Caco-2 (cell line): ENCODE data around the gene SCUBE1. TPM values are rescaled to one million over a fixed set of nuclear protein-coding genes. Genes with fewer than 3 reads are reported as not detected.

Experiments used
- BruUV-seq: library from RNA; stranded (reverse); fragments of 400-500 nt; replicated peaks from 2 replicates; lab custom pipeline; 2021; lab: Mats Ljungman, UMichigan
- CTCF ChIA-PET: fragments of 300-600 bp; sonication (Branson Sonifier 250); formaldehyde crosslinking; loops from one replicate; lab custom pipeline; 2022; ENCODE audit warnings: antibody characterized with exemption; lab: Charles Lee
- POLR2A ChIA-PET: fragments of 300-600 bp; sonication (Branson Sonifier 250); formaldehyde crosslinking; loops from one replicate; lab custom pipeline; 2022; ENCODE audit warnings: antibody characterized with exemption; lab: Charles Lee
- DNase-seq, 2 experiments: peaks; one replicate each; pipeline versions ENCODE4 v3.0.0 to v3.0.0-alpha.2; 2020 to 2022
- H3K27me3 ChIP-seq: replicated peaks from 2 replicates; pipeline ENCODE4 v1.6.0; 2011; ENCODE audit warnings: low read length; ENCODE audit not compliant: control insufficient read depth, insufficient read depth
- H3K36me3 ChIP-seq: 2 replicates; pipeline ENCODE4 v1.5.1; 2011; ENCODE audit warnings: low read length; ENCODE audit not compliant: control insufficient read depth, insufficient read depth
- H3K4me1 ChIP-seq: fragments of 250-450 bp; sonication (Bioruptor Pico); 2 replicates; pipeline ENCODE4 v1.5.1; 2020; ENCODE audit warnings: mild to moderate bottlenecking
- H3K4me3 ChIP-seq: 2 replicates; pipeline ENCODE4 v1.5.1; 2011; ENCODE audit warnings: low read depth, mild to moderate bottlenecking, control low read depth, low read length
- H3K9me3 ChIP-seq: fragments of 250-450 bp; sonication (Bioruptor Pico); 2 replicates; pipeline ENCODE4 v1.5.1; 2020; ENCODE audit warnings: mild to moderate bottlenecking, moderate library complexity
- H3K27ac Mint-ChIP-seq: one replicate; pipeline ENCODE4 v1.8.0; 2022; ENCODE audit warnings: mixed read lengths; ENCODE audit not compliant: unreplicated experiment
- H3K27me3 Mint-ChIP-seq: one replicate; pipeline ENCODE4 v1.8.0; 2022; ENCODE audit warnings: mixed read lengths; ENCODE audit not compliant: insufficient read depth, unreplicated experiment
- H3K36me3 Mint-ChIP-seq: one replicate; pipeline ENCODE4 v1.8.0; 2022; ENCODE audit warnings: mild to moderate bottlenecking, mixed read lengths; ENCODE audit not compliant: insufficient read depth, unreplicated experiment
- H3K4me1 Mint-ChIP-seq: one replicate; pipeline ENCODE4 v1.8.0; 2022; ENCODE audit warnings: low read depth, mixed read lengths; ENCODE audit not compliant: unreplicated experiment
- H3K4me3 Mint-ChIP-seq: one replicate; pipeline ENCODE4 v1.8.0; 2022; ENCODE audit warnings: mild to moderate bottlenecking, moderate library complexity, mixed read lengths; ENCODE audit not compliant: unreplicated experiment
- H3K9me3 Mint-ChIP-seq: one replicate; pipeline ENCODE4 v1.8.0; 2022; ENCODE audit warnings: mixed read lengths; ENCODE audit not compliant: unreplicated experiment
- intact Hi-C: fragments of 100-400 bp; cut with micrococcal nuclease; formaldehyde crosslinking; loops from one replicate; pipeline ENCODE4 v1.10.0; 2022; ENCODE audit not compliant: unreplicated experiment
- total RNA-seq: library from RNA; stranded (reverse); gene quantifications from 2 replicates; pipeline ENCODE4 v1.2.3, GENCODE V29; 2022
- TF ChIP-seq, protein P1 (sequence below), 2 experiments: fragments of 200-600 bp in 1 of 2; IDR thresholded peaks; 1 replicate in 1 of 2; 2 replicates in 1 of 2; pipeline versions ENCODE4 v1.5.1 to v1.8.0; 2011 to 2022; ENCODE audit warnings: antibody characterized with exemption in 1 of 2, control low read depth in 1 of 2, inconsistent platforms in 1 of 2, low read depth in 1 of 2, low read length in 1 of 2, mild to moderate bottlenecking in 1 of 2, moderate library complexity in 1 of 2; ENCODE audit not compliant: insufficient read depth in 1 of 2, severe bottlenecking in 1 of 2, unreplicated experiment in 1 of 2

Gene SCUBE1
- total RNA-seq, 1 experiment from 2014 or later: not detected

DNA sequence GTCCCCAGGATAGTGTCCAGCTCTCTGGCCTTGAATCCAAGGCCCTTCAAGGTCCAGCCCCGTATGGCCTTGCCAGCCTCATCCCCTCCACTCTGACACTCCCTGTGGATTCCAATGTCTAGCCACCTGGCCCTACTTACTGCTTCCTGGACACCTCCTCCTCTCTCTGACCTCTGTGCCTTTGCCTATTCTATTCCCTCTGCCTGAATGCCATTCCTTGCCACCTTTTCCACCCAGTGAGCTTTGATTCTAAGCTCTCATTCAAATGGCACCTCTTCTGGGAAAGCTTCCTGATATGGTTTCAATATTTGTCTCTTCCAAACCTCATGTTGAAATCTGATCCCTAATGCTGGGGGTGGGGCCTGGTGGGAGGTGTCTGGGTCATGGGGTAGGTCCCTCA, 124.4 kb downstream of the SCUBE1 start:
- H3K36me3 ChIP-seq: no peaks in the 10 kb centered on the region
- Mint-ChIP-seq H3K4me3 (no peak overlapping the region), H3K4me1 (no peaks in the 10 kb centered on the region), H3K27ac (no peak overlapping the region), H3K27me3 (no peaks in the 10 kb centered on the region), H3K36me3 (no peaks in the 10 kb centered on the region), H3K9me3 (no peaks in the 10 kb centered on the region)
- POLR2A ChIA-PET: no interaction called here
- intact Hi-C loops: no loop called here
- CTCF ChIA-PET: interaction anchor here (0.6 kb wide), 1 partner anchor 227 kb away, joined by 4 read pairs; no protein-coding TSS in a partner anchor
- H3K4me3 ChIP-seq: no peak overlapping the region
- H3K9me3 ChIP-seq: no peaks in the 10 kb centered on the region
- H3K4me1 ChIP-seq: no peaks in the 10 kb centered on the region
- TF ChIP-seq, protein P1, sequence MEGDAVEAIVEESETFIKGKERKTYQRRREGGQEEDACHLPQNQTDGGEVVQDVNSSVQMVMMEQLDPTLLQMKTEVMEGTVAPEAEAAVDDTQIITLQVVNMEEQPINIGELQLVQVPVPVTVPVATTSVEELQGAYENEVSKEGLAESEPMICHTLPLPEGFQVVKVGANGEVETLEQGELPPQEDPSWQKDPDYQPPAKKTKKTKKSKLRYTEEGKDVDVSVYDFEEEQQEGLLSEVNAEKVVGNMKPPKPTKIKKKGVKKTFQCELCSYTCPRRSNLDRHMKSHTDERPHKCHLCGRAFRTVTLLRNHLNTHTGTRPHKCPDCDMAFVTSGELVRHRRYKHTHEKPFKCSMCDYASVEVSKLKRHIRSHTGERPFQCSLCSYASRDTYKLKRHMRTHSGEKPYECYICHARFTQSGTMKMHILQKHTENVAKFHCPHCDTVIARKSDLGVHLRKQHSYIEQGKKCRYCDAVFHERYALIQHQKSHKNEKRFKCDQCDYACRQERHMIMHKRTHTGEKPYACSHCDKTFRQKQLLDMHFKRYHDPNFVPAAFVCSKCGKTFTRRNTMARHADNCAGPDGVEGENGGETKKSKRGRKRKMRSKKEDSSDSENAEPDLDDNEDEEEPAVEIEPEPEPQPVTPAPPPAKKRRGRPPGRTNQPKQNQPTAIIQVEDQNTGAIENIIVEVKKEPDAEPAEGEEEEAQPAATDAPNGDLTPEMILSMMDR (IDR thresholded peaks at IDR 0.05; ENCODE audit: insufficient read depth in 1 of 2, low read depth in 1 of 2, low read length in 1 of 2, severe bottlenecking in 1 of 2, unreplicated experiment in 1 of 2): no peak
- BruUV-seq: no TSS peak
- DNase-seq: no peak
- no peaks in the 10 kb centered on the region for H3K27me3 ChIP-seq

DNA sequence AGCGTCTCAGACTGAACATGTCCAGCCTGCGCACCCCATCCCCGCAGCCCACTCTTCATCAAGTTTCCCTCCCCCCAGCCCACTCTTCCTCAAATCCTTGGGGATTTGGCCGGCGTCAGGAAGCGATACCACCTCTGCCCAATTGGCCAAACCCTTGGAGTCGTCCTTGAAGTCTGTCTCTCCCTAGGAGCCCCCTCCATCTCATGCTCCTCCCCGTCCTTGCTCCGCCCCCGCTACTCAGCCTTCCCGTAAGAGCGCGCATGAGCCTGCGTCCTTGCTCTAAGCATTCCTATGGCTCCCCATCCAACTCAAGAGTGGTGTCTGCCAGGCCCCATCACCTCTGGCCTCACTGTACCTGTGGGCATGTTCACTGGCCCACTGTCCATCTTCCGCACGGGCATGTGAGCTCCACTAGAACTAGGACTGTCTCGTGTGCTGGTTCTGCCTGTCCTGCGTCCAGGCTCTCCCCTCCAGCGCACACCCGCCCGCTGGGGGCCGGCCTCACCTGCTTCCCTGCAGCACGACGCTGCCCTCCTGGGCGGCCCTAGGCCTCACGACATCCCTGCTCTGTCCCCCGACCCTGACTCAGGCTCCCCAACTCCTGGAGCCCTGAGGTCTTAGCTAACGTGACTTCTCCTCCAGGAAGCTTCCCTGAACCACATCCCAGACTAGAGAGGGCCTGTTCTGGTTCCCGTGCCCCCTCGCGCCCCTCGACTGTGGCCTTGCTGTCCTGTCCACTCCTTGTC, 125.7 kb downstream of the SCUBE1 start:
- no peak overlapping the region for H3K27ac Mint-ChIP-seq
- no peak for DNase-seq

DNA sequence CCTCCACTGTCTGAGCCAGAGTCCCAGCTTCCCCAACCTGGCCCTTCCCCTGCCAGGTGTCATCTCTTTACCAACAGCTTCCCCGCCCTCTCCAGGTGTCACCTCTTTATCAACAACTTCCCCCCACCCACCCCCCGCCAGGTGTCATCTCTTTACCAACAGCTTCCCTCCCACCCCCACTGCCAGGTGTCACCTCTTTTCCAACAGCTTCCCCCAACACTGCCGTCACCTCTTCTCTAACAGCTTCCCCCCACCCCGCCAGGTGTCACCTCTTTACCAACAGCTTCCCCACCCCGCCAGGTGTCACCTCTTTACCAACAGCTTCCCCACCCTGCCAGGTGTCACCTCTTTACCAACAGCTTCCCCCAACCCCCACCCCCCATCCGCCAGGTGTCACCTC, 126.4 kb downstream of the SCUBE1 start:
- Mint-ChIP-seq H3K27ac (no peak overlapping the region), H3K9me3 (no peaks in the 10 kb centered on the region), H3K4me3 (no peak overlapping the region), H3K36me3 (no peaks in the 10 kb centered on the region), H3K27me3 (no peaks in the 10 kb centered on the region), H3K4me1 (no peaks in the 10 kb centered on the region)
- Histone ChIP-seq H3K4me3 (no peak overlapping the region), H3K4me1 (no peaks in the 10 kb centered on the region), H3K27me3 (no peaks in the 10 kb centered on the region; the same call in 1 of the 2 replicates), H3K36me3 (no peaks in the 10 kb centered on the region), H3K9me3 (no peaks in the 10 kb centered on the region)
- DNase-seq: no peak
- POLR2A ChIA-PET: interaction anchor here (0.6 kb wide), 1 partner anchor 202 kb away, joined by 3 read pairs; no protein-coding TSS in a partner anchor
- TF ChIP-seq, protein P1 (IDR thresholded peaks at IDR 0.05; ENCODE audit: insufficient read depth in 1 of 2, low read depth in 1 of 2, low read length in 1 of 2, severe bottlenecking in 1 of 2, unreplicated experiment in 1 of 2): no peak
- no TSS peak for BruUV-seq
- intact Hi-C loops: no loop called here
- CTCF ChIA-PET: no interaction called here

More for the DNA sequence above, 125.7 kb downstream of the SCUBE1 start:
- BruUV-seq: no TSS peak
- intact Hi-C loops: no loop called here
- TF ChIP-seq, protein P1 (IDR thresholded peaks at IDR 0.05; ENCODE audit: insufficient read depth in 1 of 2, low read depth in 1 of 2, low read length in 1 of 2, severe bottlenecking in 1 of 2, unreplicated experiment in 1 of 2): no peak
- POLR2A ChIA-PET: no interaction called here
- H3K27me3 ChIP-seq: no peaks in the 10 kb centered on the region
- H3K9me3 ChIP-seq: no peaks in the 10 kb centered on the region
- CTCF ChIA-PET: no interaction called here
- no peaks in the 10 kb centered on the region for H3K4me1 ChIP-seq
- no peaks in the 10 kb centered on the region for H3K36me3 ChIP-seq
- H3K4me3 ChIP-seq: no peak overlapping the region
- Mint-ChIP-seq H3K27me3 (no peaks in the 10 kb centered on the region), H3K9me3 (no peaks in the 10 kb centered on the region), H3K36me3 (no peaks in the 10 kb centered on the region), H3K4me1 (no peaks in the 10 kb centered on the region), H3K4me3 (no peak overlapping the region)
